Urinary bladder (tissue), 4 donors: Measurements from ENCODE around the gene LRRC3. TPM values are rescaled to one million over a fixed set of nuclear protein-coding genes. Genes with fewer than 3 reads are reported as not detected.

Experiments
- DNase-seq: peaks from one replicate; pipeline ENCODE4 v3.0.0-alpha.2; 2015; ENCODE audit errors: extremely low spot score
- H3K27ac ChIP-seq: one replicate; pipeline ENCODE4 v1.5.1; 2013; ENCODE audit warnings: low read depth, mild to moderate bottlenecking, moderate library complexity
- H3K36me3 ChIP-seq: one replicate; pipeline ENCODE4 v1.6.1; 2013; ENCODE audit warnings: mild to moderate bottlenecking, moderate library complexity; ENCODE audit not compliant: insufficient read depth
- H3K4me1 ChIP-seq: one replicate; pipeline ENCODE4 v1.6.1; 2013; ENCODE audit warnings: mild to moderate bottlenecking, moderate library complexity; ENCODE audit not compliant: insufficient read depth
- H3K4me3 ChIP-seq: one replicate; pipeline ENCODE4 v1.5.1; 2013; ENCODE audit warnings: low read depth, low read length
- WGBS: extraction: QIAGEN DNeasy Blood & Tissue Kit; methylation state at CpG from one replicate; pipeline ENCODE4 v1.1.7; 2013; 5-methylcytosine and 5-hydroxymethylcytosine counted together
- polyA plus RNA-seq: library from polyadenylated mRNA; stranded (reverse); fragments of 200-250 nt; gene quantifications from one replicate; pipeline ENCODE4 v1.2.3, GENCODE V29; 2013
- total RNA-seq: library from RNA; depleted of rRNA; stranded (reverse); fragments of >200 nt; gene quantifications from one replicate; pipeline ENCODE4 v1.2.3, GENCODE V29; 2014
- donor health status: healthy with polysubstance abuse.
- donor health status: healthy.

LRRC3 gene
- total and polyA plus RNA-seq, 2 donors, result 1.5 to 4.1 TPM

DNA sequence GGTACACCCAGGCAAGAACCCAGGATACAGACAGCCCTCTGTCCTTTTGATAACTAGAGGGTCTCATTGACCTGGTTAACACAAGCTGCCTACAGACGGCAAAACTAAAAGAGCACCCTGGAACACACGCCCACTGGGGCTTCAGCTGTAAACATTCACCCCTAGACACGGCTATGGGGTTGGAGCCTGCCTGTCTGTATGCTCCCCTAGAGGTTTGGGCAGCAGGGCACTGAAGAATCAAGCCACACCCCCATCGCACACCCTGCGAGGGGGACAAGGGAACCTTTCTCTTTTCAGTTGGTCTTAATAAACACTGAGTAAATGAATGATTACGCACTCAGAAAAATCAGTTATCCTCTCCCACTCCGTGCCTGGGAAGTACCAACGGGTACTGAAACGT lies 35.5 kb downstream of the LRRC3 start:
- DNase-seq, result no peak
- H3K4me3 ChIP-seq, result no peak overlapping the region
- WGBS, result 87% methylated on average over 9 of the region's 9 CpGs
- H3K36me3 ChIP-seq, result no peaks in the 10 kb centered on the region
- no peak overlapping the region for H3K27ac ChIP-seq
- no peaks in the 10 kb centered on the region for H3K4me1 ChIP-seq

DNA sequence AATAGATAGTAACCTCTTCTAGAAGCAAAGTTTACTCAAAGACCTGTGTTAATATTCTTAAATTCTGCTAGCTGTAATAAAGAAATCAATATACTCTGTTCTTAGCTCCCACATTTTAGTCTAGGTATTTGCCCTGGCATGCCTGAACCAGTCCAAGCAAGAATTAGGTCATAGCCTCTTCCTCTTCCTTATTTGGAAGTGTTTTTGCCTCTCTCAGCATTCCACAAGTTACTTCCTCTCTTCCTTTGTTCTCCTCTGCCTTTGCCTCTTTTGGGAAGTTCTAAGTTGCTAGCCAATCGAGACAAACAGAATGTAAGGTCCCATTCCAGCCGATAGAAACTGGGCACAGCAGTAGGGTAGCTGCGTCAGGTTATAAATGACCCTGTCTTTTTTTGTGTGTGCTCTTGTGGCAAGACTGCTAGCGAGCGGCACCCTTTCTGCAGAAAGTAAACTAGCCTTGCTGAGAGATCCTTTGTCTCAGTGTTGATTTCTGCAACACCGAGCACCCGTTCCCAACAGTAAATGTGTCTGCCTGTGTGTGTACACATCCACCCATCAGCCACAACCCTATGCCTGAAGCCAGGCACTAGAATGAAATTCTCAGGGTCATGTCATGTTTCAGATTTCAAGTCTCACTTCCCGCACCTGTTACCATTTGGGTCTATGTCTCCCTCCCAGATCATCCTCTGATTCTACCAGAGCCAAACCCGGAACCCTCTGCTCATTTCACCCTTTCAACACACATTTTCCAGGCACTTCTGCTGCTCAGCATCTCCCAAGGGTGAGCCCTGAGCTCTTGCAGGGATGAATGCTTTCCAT lies 37.5 kb downstream of the LRRC3 start:
- no peak for DNase-seq
- H3K4me1 ChIP-seq, result no peaks in the 10 kb centered on the region
- no peak overlapping the region for H3K4me3 ChIP-seq
- no peak overlapping the region for H3K27ac ChIP-seq
- H3K36me3 ChIP-seq, result no peaks in the 10 kb centered on the region
- WGBS, result 89% methylated on average over 9 of the region's 9 CpGs

DNA sequence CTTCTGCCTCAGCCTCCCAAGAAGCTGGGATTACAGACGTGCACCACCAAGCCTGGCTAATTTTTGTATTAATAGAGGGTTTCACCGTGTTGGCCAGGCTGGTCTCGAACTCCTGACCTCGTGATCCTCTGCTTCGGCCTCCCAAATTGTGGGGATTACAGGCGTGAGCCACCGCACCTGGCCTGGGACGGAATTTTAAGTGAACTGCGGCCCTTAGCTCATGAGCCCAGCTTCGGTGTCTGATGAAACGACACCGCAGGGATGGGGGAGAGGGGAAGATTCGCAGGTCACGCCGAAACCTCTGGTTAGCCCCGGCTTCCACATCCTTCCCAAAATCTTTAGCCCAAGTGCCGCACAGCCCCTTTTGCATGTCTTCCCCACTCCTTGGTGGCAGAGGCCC lies 39.1 kb downstream of the LRRC3 start:
- Histone ChIP-seq H3K4me3 (no peak overlapping the region), H3K36me3 (no peaks in the 10 kb centered on the region), H3K4me1 (no peaks in the 10 kb centered on the region), H3K27ac (no peak overlapping the region)
- 95% methylated on average over 17 of the region's 17 CpGs for WGBS
- DNase-seq, result no peak

DNA sequence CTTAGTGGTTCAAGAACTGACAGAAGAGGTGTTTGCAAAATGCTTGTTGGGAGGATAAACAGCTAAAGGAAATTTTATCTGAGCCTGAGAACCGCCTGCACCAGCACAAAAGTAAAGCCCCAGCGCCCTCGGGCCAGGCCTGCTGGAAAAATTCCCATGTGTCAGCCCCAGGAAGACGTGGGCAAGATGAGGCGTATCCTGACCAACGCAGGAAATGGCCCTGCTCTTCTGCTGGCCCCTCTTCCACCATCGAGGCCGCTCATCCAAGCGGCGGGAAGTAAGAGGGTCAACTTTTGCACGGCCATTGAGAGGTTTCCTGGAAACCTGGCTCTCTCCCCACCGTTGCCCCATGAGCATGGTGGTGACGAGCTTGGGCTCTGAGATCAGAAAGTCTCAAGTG lies 39.6 kb downstream of the LRRC3 start:
- Histone ChIP-seq H3K4me1 (no peaks in the 10 kb centered on the region), H3K4me3 (no peak overlapping the region), H3K27ac (no peak overlapping the region), H3K36me3 (no peaks in the 10 kb centered on the region)
- 81% methylated on average over 13 of the region's 13 CpGs for WGBS
- no peak for DNase-seq

DNA sequence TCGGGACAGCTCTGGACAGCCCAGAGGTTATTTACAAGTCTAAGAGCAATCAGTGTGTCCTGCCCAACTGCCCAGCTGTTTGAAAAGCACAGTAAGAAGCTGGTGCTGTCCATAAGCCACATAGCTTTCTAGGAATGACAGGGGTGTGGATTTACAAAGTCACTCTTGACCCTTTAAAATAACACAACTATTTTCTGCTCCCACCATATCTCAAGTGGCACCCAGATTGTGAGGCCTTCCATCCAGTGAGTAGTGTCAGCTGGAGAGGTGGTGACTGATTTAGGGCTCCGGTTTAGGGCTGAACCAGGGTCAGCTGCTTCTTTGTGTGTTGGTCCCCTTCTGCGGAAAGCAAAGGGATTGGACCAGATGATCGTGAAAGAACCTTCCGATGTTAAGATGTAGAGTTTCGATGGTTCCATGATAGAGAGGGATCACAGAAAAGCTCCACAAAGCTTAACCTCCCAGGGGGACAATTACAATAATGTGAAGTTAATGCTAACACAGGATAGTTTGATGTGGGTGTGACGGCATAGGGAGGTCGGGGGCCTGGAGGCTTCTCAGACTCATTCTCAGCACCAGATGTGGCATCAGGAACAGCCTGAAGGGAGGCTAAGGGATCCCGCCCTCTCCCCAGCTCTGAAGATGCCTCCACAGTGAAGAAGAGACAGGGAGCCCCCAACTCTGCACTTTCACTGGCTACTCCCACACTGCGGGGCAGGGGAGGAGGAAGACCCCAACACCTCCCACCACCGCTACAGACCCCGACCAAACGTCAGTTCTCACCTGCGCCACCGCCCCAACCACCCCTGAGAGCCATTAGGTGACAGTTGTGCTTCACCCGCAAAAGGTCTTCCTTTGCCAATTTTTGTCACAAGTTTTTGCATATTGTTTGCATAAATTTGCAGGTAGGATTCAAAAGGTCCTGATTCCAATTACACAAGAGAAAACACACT lies 40.6 kb downstream of the LRRC3 start:
- no peaks in the 10 kb centered on the region for H3K4me1 ChIP-seq
- H3K36me3 ChIP-seq, result no peaks in the 10 kb centered on the region
- H3K4me3 ChIP-seq, result no peak overlapping the region
- no peak for DNase-seq
- no peak overlapping the region for H3K27ac ChIP-seq
- 70% methylated on average over 16 of the region's 16 CpGs for WGBS

DNA sequence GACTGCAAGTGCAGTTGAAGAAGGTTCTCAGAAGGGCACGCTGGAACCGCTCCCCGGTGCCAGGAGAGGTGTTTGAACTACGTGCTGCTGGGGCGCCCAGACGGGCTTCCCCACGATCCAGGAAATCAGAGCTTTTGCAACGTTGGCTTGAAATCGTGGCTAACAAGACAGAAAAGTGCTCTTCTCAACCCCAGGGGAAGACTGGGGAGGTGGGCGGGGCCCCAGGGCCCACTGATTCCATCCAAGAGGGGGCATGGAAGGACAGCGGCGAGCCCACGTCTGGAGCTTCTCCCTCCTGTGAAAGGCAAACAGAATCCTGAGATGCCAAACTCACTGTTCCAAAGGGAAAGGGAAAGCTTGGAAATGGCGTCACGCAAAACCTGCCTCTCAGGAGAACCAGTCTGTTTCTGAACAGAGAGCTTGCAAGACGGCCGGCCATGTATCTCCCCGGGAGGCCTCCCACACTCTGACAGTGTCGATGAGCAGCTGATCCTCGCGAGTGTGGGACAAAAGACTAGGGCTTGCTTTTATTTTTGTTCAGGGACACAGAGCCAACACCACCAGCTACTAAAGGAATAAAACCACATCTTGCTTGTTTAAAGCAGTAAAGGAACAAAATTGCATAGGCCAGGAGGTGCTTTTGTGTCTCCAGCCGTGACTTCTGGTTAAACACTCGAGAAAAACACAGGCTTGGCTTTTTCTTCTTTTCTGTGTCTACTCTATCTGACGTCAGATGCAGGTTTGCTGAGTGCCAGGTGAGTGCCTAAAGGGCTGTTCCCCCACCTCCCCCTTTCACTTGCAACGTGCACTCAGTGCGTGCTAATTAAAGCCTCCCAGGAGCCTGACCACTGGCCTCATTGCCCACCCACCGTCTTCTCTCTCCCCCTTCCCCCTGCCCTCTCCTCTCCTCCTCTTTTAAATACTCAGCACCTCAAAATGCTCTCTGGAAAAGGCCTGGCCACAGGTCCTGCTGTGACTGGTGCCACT lies 41.5 kb downstream of the LRRC3 start:
- H3K4me1 ChIP-seq, result no peaks in the 10 kb centered on the region
- 45% methylated on average over 27 of the region's 27 CpGs for WGBS
- no peak for DNase-seq
- no peak overlapping the region for H3K27ac ChIP-seq
- H3K36me3 ChIP-seq, result no peaks in the 10 kb centered on the region
- no peak overlapping the region for H3K4me3 ChIP-seq

DNA sequence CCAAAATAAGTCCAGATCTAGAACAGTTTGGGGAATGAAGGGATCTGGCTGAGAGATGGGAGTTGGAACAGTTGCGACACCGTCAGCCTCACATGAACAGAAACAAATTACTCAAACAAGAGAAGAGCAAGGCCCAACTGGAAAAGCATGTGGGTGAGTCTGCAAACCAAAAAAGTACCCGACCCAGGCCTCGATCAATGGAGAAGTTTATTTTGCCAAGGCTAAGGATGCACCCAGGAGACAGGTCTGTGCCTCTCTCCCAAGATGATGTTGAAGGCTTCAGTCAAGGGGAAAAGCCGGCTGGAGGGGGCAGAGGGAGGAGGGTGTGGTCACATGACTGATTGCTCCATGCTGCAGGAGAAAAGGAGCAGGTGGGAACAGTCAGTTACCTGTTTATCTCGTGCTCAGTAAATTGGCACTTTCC lies 42.4 kb downstream of the LRRC3 start:
- Histone ChIP-seq H3K27ac (no peak overlapping the region), H3K4me1 (no peaks in the 10 kb centered on the region), H3K36me3 (no peaks in the 10 kb centered on the region), H3K4me3 (no peak overlapping the region)
- 64% methylated on average over 6 of the region's 6 CpGs for WGBS
- DNase-seq, result no peak

DNA sequence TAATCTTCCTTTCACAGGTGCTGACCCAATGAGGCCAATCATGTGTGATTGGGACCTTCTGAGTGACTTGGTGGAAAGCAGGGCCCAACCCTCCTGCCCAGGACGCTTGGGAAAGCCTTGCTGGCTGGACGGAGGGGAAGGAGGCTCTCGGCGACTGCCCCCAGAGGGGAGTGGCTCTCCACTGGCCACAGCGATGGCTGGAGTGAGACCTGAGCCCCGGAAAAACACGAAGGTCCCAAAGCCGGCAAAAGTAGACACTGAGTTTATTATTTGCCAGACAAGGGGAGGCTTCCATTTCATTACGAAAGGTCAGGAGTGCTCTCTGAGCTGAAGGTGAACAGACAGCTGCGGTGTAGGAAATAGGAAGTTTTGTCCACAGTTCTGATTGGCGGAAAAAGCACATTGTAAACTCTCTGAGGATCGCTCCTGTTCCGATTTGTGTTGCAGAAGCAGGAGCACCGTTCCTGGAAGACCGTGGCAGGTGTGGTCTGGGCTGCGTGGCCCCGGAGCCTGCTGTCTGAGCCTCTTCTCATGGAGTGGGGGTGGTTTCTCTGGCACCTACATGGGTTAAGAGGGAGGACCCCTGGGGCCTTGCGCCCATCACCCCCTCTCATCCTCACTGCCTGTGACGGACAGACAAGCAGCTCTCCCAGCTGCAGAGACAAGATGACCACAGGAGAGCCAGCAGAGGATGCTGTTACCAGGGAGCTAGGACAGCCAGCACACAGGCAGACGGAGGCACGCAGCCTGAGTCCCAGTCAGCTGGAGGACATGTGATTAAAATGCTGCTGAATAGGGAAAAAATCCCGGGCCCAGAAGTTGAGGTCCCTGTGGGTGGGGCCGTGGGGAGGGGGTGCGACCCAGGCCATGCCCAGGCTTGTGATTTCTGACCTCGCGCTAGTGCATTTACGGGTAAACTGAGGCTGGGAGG lies 43.2 kb downstream of the LRRC3 start:
- Histone ChIP-seq H3K36me3 (no peaks in the 10 kb centered on the region), H3K27ac (no peak overlapping the region), H3K4me1 (no peaks in the 10 kb centered on the region), H3K4me3 (no peak overlapping the region)
- no peak for DNase-seq
- WGBS, result 72% methylated on average over 27 of the region's 27 CpGs

DNA sequence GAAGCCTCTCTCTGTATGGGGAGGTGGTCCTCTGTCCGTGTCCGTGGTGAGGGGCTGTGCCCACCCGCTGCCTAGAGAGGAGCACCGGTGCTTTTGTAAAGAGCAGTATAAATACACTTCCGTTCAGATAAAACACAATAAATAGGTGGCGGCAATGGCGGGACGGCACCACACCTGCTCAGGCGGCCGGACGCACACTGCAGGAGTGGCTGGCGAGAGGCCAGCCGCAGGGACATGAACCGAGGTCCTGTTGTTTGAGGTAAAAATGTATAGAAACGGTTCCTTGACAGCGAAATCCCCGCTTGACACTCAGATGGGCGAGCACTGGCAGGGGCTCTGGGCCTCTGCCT lies 43.9 kb downstream of the LRRC3 start:
- 86% methylated on average over 18 of the region's 18 CpGs for WGBS
- no peaks in the 10 kb centered on the region for H3K4me1 ChIP-seq
- H3K36me3 ChIP-seq, result no peaks in the 10 kb centered on the region
- DNase-seq, result no peak
- H3K4me3 ChIP-seq, result no peak overlapping the region
- no peak overlapping the region for H3K27ac ChIP-seq

DNA sequence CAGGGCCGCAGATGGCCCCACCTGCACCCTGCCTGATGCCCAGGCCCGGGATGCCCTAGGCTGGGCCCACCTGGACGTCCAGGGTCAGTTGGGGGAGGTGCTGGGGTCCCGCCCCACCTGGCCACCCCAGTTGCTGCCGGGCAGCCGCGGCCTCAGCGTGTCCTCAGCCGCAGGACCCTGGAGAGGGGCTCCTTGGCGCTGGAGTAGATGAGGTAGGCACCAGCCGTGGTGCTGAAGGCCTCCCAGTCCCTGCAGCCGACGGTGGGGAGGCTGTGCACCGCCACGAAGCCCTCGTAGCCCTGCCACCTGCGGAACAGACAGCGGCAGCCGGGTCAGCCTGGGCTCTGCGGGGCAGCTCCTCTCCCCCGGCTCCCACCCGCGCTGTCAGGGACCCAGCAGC lies 44.3 kb downstream of the LRRC3 start:
- Histone ChIP-seq H3K36me3 (no peaks in the 10 kb centered on the region), H3K27ac (no peak overlapping the region), H3K4me1 (no peaks in the 10 kb centered on the region), H3K4me3 (no peak overlapping the region)
- 82% methylated on average over 23 of the region's 23 CpGs for WGBS
- no peak for DNase-seq

DNA sequence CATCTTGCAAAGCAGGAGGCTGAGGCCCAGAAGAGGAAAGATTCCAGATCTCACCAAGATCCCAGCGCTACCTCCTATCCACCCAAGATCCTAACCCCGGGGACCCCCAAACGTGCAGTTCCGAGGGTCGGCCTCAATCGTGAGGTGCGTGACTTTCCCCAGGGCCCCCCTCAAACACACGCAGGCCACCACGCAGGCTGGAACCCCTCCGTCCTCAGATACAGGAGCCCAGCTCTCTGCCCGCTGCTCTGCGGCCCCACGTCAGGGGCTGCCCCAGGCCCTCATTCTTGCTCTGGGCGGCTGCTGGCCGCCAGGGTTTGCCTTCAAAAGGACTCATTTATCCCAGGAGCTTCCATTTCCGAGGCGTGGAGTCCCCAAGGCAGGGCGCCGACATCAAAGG lies 44.8 kb downstream of the LRRC3 start:
- no peak overlapping the region for H3K4me3 ChIP-seq
- H3K36me3 ChIP-seq, result no peaks in the 10 kb centered on the region
- 81% methylated on average over 19 of the region's 19 CpGs for WGBS
- no peak for DNase-seq
- no peak overlapping the region for H3K27ac ChIP-seq
- no peaks in the 10 kb centered on the region for H3K4me1 ChIP-seq

DNA sequence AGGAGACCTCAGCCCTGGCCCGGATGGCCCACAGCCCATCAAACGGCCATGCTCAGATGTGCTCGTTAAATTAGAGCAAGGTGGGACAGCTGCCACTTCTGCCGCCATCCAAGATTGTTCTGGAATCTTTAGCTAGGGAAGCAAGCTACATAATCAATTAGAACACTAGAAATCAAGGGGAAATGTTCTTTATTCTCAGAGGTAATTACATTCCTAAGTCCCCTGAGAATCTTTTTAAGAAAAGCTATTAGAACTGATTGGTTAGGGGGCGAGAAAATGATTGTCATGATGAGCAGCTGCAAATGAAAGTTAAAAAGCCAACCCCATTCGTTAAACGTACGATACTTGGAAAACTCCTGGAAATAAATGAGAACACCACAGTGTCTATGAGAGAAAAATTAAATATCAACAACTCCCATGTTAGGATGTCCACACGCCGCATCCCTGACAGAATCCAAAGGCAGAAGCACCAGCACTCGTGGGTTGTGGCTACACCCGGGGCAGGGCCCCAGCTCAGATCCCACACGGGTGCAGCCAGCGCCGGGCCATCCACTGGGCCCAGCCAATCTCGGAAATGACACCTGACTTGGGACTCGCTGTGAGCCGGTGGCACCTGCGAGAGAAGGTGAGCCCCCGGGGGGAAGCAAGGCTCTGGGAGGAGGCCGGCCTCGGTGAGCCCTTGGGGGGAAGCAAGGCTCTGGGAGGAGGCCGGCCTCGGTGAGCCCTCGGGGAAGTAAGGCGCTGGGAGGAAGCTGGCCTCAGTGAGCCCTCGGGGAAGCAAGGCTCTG lies 47.1 kb downstream of the LRRC3 start:
- Histone ChIP-seq H3K4me1 (no peaks in the 10 kb centered on the region), H3K36me3 (no peaks in the 10 kb centered on the region), H3K27ac (no peak overlapping the region), H3K4me3 (no peak overlapping the region)
- 85% methylated on average over 27 of the region's 27 CpGs for WGBS
- no peak for DNase-seq
